HepG2 (cell line): ENCODE results near the gene CERS3. TPM values are rescaled to one million over a fixed set of nuclear protein-coding genes. Genes with fewer than 3 reads are reported as not detected.

ENCODE experiments used
- ATAC-seq: fragments of 200-7000 bp; cut with Tn5 transposase; 3 replicates; pipeline ENCODE4 v1.9.1; 2020; ENCODE audit warnings: mild to moderate bottlenecking, moderate library complexity
- BruUV-seq: library from RNA; stranded (reverse); fragments of 400-500 nt; replicated peaks from 2 replicates; lab custom pipeline; 2021; lab: Mats Ljungman, UMichigan
- CTCF ChIA-PET: fragments of 300-600 bp; formaldehyde crosslinking; extraction: SDS; loops from one replicate; lab custom pipeline; 2021; ENCODE audit warnings: low total read pairs, inconsistent platforms, low intra/inter-chr PET ratio; lab: Yijun Ruan, JAX
- POLR2A ChIA-PET: fragments of 350-600 bp; sonication (Branson Sonifier 250); formaldehyde crosslinking; loops from one replicate; lab custom pipeline; 2020; ENCODE audit warnings: antibody characterized with exemption, inconsistent platforms; lab: Yijun Ruan, JAX
- DNase-seq: peaks from one replicate; pipeline ENCODE4 v3.0.0-alpha.2; 2015; ENCODE audit warnings: low spot score
- FAIRE-seq: peaks from 3 replicates; lab custom pipeline; 2011; peaks lifted over from hg19 to GRCh38; lab: Jason Lieb, UNC
- H2AFZ ChIP-seq: one replicate; pipeline ENCODE4 v1.6.1; 2011; ENCODE audit warnings: low read length, inconsistent platforms
- H3K27ac ChIP-seq: fragments of 300-600 bp; 3 replicates; pipeline ENCODE4 v1.8.0; 2011; ENCODE audit warnings: mixed run types, mild to moderate bottlenecking, mixed read lengths, low read length, inconsistent platforms; ENCODE audit not compliant: insufficient read depth; ENCODE audit errors: extremely low read length
- H3K27me3 ChIP-seq, 2 experiments: fragments of 200-600 bp in 1 of 2; 2 replicates in 1 of 2; 3 replicates in 1 of 2; pipeline versions ENCODE4 v1.6.0 to v1.8.0; 2011; ENCODE audit warnings: low read length in 2 of 2, mild to moderate bottlenecking in 2 of 2, moderate library complexity in 2 of 2, inconsistent platforms in 1 of 2; ENCODE audit not compliant: insufficient read depth in 2 of 2, control insufficient read depth in 1 of 2
- H3K36me3 ChIP-seq, 2 experiments: fragments of 200-600 bp in 1 of 2; replicated peaks in 1 of 2; 2 replicates in 1 of 2; 3 replicates in 1 of 2; pipeline versions ENCODE4 v1.5.1 to v1.8.0; 2011; ENCODE audit warnings: low read length in 2 of 2, inconsistent platforms in 1 of 2; ENCODE audit not compliant: insufficient read depth in 2 of 2, control insufficient read depth in 1 of 2
- H3K4me1 ChIP-seq: 2 replicates; pipeline ENCODE4 v1.5.1; 2012; ENCODE audit warnings: low read length, inconsistent platforms; ENCODE audit not compliant: insufficient read depth
- H3K4me2 ChIP-seq: 2 replicates; pipeline ENCODE4 v1.6.0; 2011; ENCODE audit warnings: low read depth, low read length, inconsistent platforms
- H3K4me3 ChIP-seq, 3 experiments: fragments of 200-600 bp in 1 of 3; sonication (generic), shearing (Covaris generic) in 1 of 3; replicated peaks in 1 of 3; 2 replicates each; pipeline ENCODE4 v1.5.1; 2011 to 2016; ENCODE audit warnings: low read length in 3 of 3, inconsistent platforms in 2 of 3, low read depth in 2 of 3, mild to moderate bottlenecking in 2 of 3, control low read depth in 1 of 3, mixed read lengths in 1 of 3; ENCODE audit not compliant: insufficient read depth in 1 of 3
- H3K79me2 ChIP-seq: one replicate; pipeline ENCODE4 v1.6.1; 2011; ENCODE audit warnings: low read length, inconsistent platforms; ENCODE audit not compliant: insufficient read depth
- H3K9ac ChIP-seq: 2 replicates; pipeline ENCODE4 v1.6.0; 2011; ENCODE audit warnings: mild to moderate bottlenecking, low read depth, low read length, inconsistent platforms; ENCODE audit not compliant: insufficient read depth
- H3K9me3 ChIP-seq: 2 replicates; pipeline ENCODE4 v1.5.1; 2012; ENCODE audit warnings: mild to moderate bottlenecking, low read length
- H4K20me1 ChIP-seq: 2 replicates; pipeline ENCODE4 v1.6.0; 2011; ENCODE audit warnings: inconsistent platforms, mild to moderate bottlenecking, low read length, moderate library complexity; ENCODE audit not compliant: insufficient read depth
- CCDC6 ChIP-seq: sonication (generic); formaldehyde crosslinking; IDR thresholded peaks from 2 replicates; pipeline ENCODE4 v1.8.1; 2022; ENCODE audit warnings: mild to moderate bottlenecking, missing genetic modification reagents, moderate library complexity
- HDAC1 ChIP-seq: sonication (generic); formaldehyde crosslinking; IDR thresholded peaks from 2 replicates; pipeline ENCODE4 v1.5.1; 2020; ENCODE audit warnings: mild to moderate bottlenecking, missing genetic modification reagents
- ISL2 ChIP-seq: sonication (generic); formaldehyde crosslinking; IDR thresholded peaks from 2 replicates; pipeline ENCODE4 v1.5.0; 2020; ENCODE audit warnings: missing genetic modification reagents
- KAT8 ChIP-seq: IDR thresholded peaks from 2 replicates; pipeline ENCODE4 v1.6.1; 2016; ENCODE audit warnings: missing genetic modification reagents, missing compliant biosample characterization
- RBM22 ChIP-seq: fragments of 200-400 bp; formaldehyde crosslinking; optimal IDR thresholded peaks from 2 replicates; pipeline ENCODE3; 2017; ENCODE audit warnings: mild to moderate bottlenecking, low read length, moderate library complexity
- SUZ12 ChIP-seq: fragments of 150-350 bp; IDR thresholded peaks from 2 replicates; pipeline ENCODE4 v1.6.1; 2014; ENCODE audit warnings: low read depth, low read length
- ZFP36L1 ChIP-seq: sonication (generic); formaldehyde crosslinking; IDR thresholded peaks from 2 replicates; pipeline ENCODE4 v1.8.0; 2022; ENCODE audit warnings: mild to moderate bottlenecking, missing genetic modification reagents, moderate library complexity
- ZNF281 ChIP-seq: sonication (generic); formaldehyde crosslinking; IDR thresholded peaks from 2 replicates; pipeline ENCODE4 v1.4.0; 2020; ENCODE audit warnings: missing genetic modification reagents, borderline replicate concordance
- ZNF296 ChIP-seq: sonication (generic); formaldehyde crosslinking; conservative IDR thresholded peaks from 2 replicates; pipeline ENCODE4 v1.5.0; 2020; ENCODE audit warnings: mild to moderate bottlenecking, missing genetic modification reagents
- ZNF44 ChIP-seq: sonication (generic); formaldehyde crosslinking; IDR thresholded peaks from 2 replicates; pipeline ENCODE4 v1.5.1; 2020; ENCODE audit warnings: mild to moderate bottlenecking, missing genetic modification reagents
- WGBS: methylation state at CpG from one replicate; pipeline ENCODE4 v1.1.6; 2017; ENCODE audit warnings: low lambda C conversion rate; 5-methylcytosine and 5-hydroxymethylcytosine counted together
- in situ Hi-C: cut with HindIII; loops from 2 replicates; pipeline ENCODE4 v1.10.0; 2017; ENCODE audit warnings: low pct_unique_long_range_greater_than_20kb; ENCODE audit not compliant: extremely low pct_ligation_motif_present
- intact Hi-C: fragments of 100-400 bp; cut with micrococcal nuclease; formaldehyde crosslinking; loops from one replicate; pipeline ENCODE4 v1.10.0; 2022; ENCODE audit not compliant: unreplicated experiment
- polyA plus RNA-seq, 8 experiments: library from polyadenylated mRNA; depleted of rRNA in 3 of 8; stranded (reverse) in 7 of 8; unstranded in 1 of 8; fragments of >200 nt; fragmentation: Illumina TruSeq in 4 of 8; extraction: Trizol in 4 of 8; gene quantifications; 2 replicates each; pipeline versions ENCODE4 v1.2.1 to v1.2.3, GENCODE V29; 2011 to 2016; ENCODE audit warnings: low read depth in 4 of 8, missing spikeins in 1 of 8, mixed read lengths in 1 of 8; ENCODE audit not compliant: insufficient read depth in 1 of 8
- total RNA-seq, 5 experiments: library from RNA; depleted of rRNA; stranded (reverse); fragments of >200 nt; fragmentation: Illumina TruSeq; extraction: Trizol; gene quantifications; 2 replicates each; pipeline ENCODE4 v1.2.3, GENCODE V29; 2016; ENCODE audit warnings: low read depth in 1 of 5
- TF ChIP-seq, protein P1 (sequence below): sonication (generic); formaldehyde crosslinking; IDR thresholded peaks from 2 replicates; pipeline ENCODE4 v1.5.0; 2020; ENCODE audit warnings: mild to moderate bottlenecking, missing genetic modification reagents

The CERS3 gene
- total and polyA plus RNA-seq, 2 of the 13 experiments (the other 11 are each of a cell fraction or from before 2014, with no cell fraction given), result not detected

DNA sequence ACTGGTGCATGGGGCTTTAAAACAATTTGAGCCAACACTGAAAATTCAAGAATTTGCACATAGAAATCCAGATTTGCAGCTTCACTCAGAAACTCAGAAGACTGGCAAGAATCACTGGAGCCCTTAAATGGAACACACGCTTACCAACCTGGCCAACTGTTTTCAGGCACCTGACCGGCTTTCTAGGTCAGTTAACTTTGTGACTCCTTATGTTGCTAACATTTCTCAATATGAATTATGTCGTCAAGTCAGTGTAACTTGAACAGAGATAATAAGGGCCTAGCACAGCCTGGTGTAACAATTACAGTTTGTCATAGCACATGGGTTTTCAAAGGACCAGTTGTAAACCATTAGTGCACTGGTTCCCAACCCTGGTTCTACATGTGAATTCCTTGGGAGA is 6.8 kb downstream of the CERS3 start:
- H3K9me3 ChIP-seq, result no peaks in the 10 kb centered on the region
- no peak overlapping the region for H3K27ac ChIP-seq
- ATAC-seq, result no peak
- POLR2A ChIA-PET, result no interaction called here
- H3K9ac ChIP-seq, result no peak overlapping the region
- H3K79me2 ChIP-seq, result no peaks in the 10 kb centered on the region
- no peaks in the 10 kb centered on the region for H3K36me3 ChIP-seq
- WGBS, result 40% methylated on average over 3 of the region's 3 CpGs
- H2AFZ ChIP-seq, result no peak overlapping the region
- no peaks in the 10 kb centered on the region for H3K4me1 ChIP-seq
- no peak for TF ChIP-seq ISL2 (CRISPR knock-in tag)
- TF ChIP-seq, all 625 proteins: peak for 0
- Histone ChIP-seq H3K4me3 (no peak overlapping the region), H3K27me3 (0 out of 5 replicates have a peak, but pooled peaks cover 0 to 4% of the 10 kb centered on the region in 2 experiments), H3K4me2 (no peak overlapping the region), H4K20me1 (no peaks in the 10 kb centered on the region)
- in situ Hi-C loops, result no loop called here
- intact Hi-C loops, result no loop called here
- FAIRE-seq, result no peak
- CTCF ChIA-PET, result no interaction called here
- DNase-seq, result no peak
- BruUV-seq, result no TSS peak

GRCh38 chr15:100520132-100520921 is 8.4 kb downstream of the CERS3 start:
- ChIA-PET POLR2A (no interaction called here), CTCF (no interaction called here)
- Histone ChIP-seq H3K4me3 (no peak overlapping the region), H2AFZ (no peak overlapping the region), H3K4me1 (no peaks in the 10 kb centered on the region), H4K20me1 (no peaks in the 10 kb centered on the region), H3K27me3 (0 out of 5 replicates have a peak, but pooled peaks cover 0 to 4% of the 10 kb centered on the region in 2 experiments), H3K27ac (no peak overlapping the region), H3K9ac (no peak overlapping the region), H3K79me2 (no peaks in the 10 kb centered on the region), H3K9me3 (no peaks in the 10 kb centered on the region), H3K36me3 (no peaks in the 10 kb centered on the region), H3K4me2 (no peak overlapping the region)
- no TSS peak for BruUV-seq
- FAIRE-seq, result no peak
- 47% methylated on average over 5 of the region's 7 CpGs for WGBS
- no peak for DNase-seq
- in situ Hi-C loops, result no loop called here
- ATAC-seq, result no peak
- intact Hi-C loops, result no loop called here
- TF ChIP-seq SUZ12 (no peak), KAT8 (CRISPR knock-in tag) (no peak), ZNF296 (CRISPR knock-in tag) (no peak), ZFP36L1 (CRISPR knock-in tag) (no peak), ZNF281 (CRISPR knock-in tag) (no peak), HDAC1 (CRISPR knock-in tag) (no peak), CCDC6 (CRISPR knock-in tag) (no peak), ZNF44 (CRISPR knock-in tag) (no peak), RBM22 (no peak)
- TF ChIP-seq, protein P1, sequence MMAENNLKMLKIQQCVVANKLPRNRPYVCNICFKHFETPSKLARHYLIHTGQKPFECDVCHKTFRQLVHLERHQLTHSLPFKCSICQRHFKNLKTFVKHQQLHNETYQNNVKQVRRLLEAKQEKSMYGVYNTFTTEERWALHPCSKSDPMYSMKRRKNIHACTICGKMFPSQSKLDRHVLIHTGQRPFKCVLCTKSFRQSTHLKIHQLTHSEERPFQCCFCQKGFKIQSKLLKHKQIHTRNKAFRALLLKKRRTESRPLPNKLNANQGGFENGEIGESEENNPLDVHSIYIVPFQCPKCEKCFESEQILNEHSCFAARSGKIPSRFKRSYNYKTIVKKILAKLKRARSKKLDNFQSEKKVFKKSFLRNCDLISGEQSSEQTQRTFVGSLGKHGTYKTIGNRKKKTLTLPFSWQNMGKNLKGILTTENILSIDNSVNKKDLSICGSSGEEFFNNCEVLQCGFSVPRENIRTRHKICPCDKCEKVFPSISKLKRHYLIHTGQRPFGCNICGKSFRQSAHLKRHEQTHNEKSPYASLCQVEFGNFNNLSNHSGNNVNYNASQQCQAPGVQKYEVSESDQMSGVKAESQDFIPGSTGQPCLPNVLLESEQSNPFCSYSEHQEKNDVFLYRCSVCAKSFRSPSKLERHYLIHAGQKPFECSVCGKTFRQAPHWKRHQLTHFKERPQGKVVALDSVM, result no peak
